IgD-negative memory B cell (primary cell): ENCODE results near the gene BEST1. TPM values are rescaled to one million over a fixed set of nuclear protein-coding genes. Genes with fewer than 3 reads are reported as not detected.

Experiments
- H3K27ac Mint-ChIP-seq, 3 donors: one replicate each; pipeline ENCODE4 v1.8.0; 2020 to 2022; ENCODE audit warnings: mild to moderate bottlenecking in 3 of 3, mixed read lengths in 3 of 3, moderate library complexity in 1 of 3
- H3K27me3 Mint-ChIP-seq: one replicate; pipeline ENCODE4 v1.8.0; 2021; ENCODE audit warnings: mixed read lengths
- H3K36me3 Mint-ChIP-seq: one replicate; pipeline ENCODE4 v1.8.0; 2020; ENCODE audit warnings: mild to moderate bottlenecking, mixed read lengths
- H3K4me1 Mint-ChIP-seq, 3 donors: one replicate each; pipeline ENCODE4 v1.8.0; 2020 to 2022; ENCODE audit warnings: mixed read lengths in 3 of 3, mild to moderate bottlenecking in 1 of 3
- H3K4me3 Mint-ChIP-seq, 4 donors: one replicate each; pipeline ENCODE4 v1.8.0; 2020 to 2022; ENCODE audit warnings: mild to moderate bottlenecking in 4 of 4, mixed read lengths in 4 of 4, moderate library complexity in 3 of 4
- H3K9me3 Mint-ChIP-seq, 3 donors: one replicate each; pipeline ENCODE4 v1.8.0; 2020 to 2021; ENCODE audit warnings: mixed read lengths in 3 of 3, mild to moderate bottlenecking in 1 of 3
- polyA plus RNA-seq: library from polyadenylated mRNA; unstranded; fragments of 300-500 nt; fragmentation: Illumina TruSeq; gene quantifications from one replicate; pipeline ENCODE4 v1.2.3, GENCODE V29; 2021

Gene BEST1
- polyA plus RNA-seq, 1 donor from 2014 or later, result 1.2 TPM

GRCh38 chr11:61923166-61924063 is 26.7 kb upstream of the BEST1 start:
- Mint-ChIP-seq H3K36me3 (no peaks in the 10 kb centered on the region), H3K27me3 (peaks cover 22% of the 10 kb centered on the region), H3K4me1 (peaks cover 0 to 5% (median 3%) of the 10 kb centered on the region in 3 donors), H3K9me3 (no peaks in the 10 kb centered on the region), H3K27ac (no peak overlapping the region), H3K4me3 (no peak overlapping the region)

DNA sequence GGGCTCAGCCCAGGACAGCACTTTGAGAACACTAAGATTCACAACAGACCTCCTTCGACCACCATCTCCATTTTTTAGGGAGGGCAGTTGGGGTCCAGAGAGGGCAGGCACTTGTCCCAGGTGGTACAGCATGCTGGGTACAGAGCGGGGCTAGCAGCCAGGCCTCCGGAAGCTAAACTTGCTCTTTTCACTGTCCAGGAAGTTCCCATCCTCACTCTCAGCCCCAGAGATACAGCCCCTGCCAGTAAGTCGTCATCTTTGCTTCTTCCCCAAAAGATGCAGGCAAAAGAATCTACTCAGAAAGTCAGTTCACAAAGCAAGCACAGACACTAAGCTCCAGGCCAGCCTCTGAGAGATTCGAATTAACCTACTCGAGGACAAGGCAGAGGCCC is 26.1 kb upstream of the BEST1 start:
- Mint-ChIP-seq H3K9me3 (no peaks in the 10 kb centered on the region), H3K36me3 (no peaks in the 10 kb centered on the region), H3K4me1 (peaks cover 0 to 4% (median 3%) of the 10 kb centered on the region in 3 donors), H3K27ac (no peak overlapping the region), H3K4me3 (no peak overlapping the region), H3K27me3 (peaks cover 15% of the 10 kb centered on the region)

DNA sequence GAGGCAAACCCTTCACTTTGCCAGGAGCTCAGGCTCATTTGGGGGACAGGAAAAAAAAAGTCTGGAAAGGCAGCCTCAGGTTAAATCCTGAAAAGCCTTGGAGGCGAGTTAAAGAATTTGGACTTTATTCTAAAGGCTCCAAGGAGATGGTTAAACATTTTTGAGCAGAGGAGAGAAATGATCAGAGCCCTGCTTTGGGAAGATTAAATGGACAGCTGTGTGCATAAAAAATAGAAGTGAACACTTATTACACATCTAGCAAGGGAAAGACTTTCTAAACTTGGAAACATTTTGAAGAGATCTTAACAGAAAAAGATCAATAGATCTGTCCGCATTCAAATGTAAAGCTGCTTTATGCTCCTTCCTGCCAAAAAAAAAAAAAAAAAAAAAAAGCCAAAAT is 24.4 kb upstream of the BEST1 start:
- Mint-ChIP-seq H3K9me3 (no peaks in the 10 kb centered on the region), H3K27ac (no peak overlapping the region), H3K36me3 (no peaks in the 10 kb centered on the region), H3K4me3 (no peak overlapping the region), H3K27me3 (peaks cover 9% of the 10 kb centered on the region), H3K4me1 (peaks cover 0 to 4% (median 3%) of the 10 kb centered on the region in 3 donors)

DNA sequence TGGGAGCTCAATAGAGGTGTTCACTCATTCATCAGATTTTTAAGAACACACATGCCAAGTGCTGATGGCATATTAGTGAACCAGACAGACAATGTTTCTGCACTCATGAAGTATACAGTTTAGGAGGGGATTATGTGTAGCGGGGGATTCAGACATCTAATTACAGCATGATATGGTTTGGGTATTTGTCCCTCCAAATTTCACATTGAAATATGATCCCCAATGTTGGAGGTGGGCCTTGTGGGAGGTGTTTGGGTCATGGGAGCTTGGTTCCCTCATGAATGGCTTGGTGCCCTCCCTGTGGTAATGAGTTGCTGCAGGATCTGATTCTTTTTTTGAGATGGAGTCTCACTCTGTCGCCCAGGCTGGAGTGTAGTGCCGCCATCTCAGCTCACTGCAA is 23.9 kb upstream of the BEST1 start:
- no peak overlapping the region for H3K4me3 Mint-ChIP-seq
- peaks cover 0 to 4% (median 3%) of the 10 kb centered on the region in 3 donors for H3K4me1 Mint-ChIP-seq
- H3K9me3 Mint-ChIP-seq, result no peaks in the 10 kb centered on the region
- no peaks in the 10 kb centered on the region for H3K36me3 Mint-ChIP-seq
- no peak overlapping the region for H3K27ac Mint-ChIP-seq
- H3K27me3 Mint-ChIP-seq, result peaks cover 9% of the 10 kb centered on the region

GRCh38 chr11:61927501-61927900 is 22.6 kb upstream of the BEST1 start:
- Mint-ChIP-seq H3K9me3 (no peaks in the 10 kb centered on the region), H3K4me1 (peaks cover 0 to 4% (median 3%) of the 10 kb centered on the region in 3 donors), H3K36me3 (no peaks in the 10 kb centered on the region), H3K27me3 (peaks cover 7% of the 10 kb centered on the region), H3K4me3 (no peak overlapping the region), H3K27ac (no peak overlapping the region)

DNA sequence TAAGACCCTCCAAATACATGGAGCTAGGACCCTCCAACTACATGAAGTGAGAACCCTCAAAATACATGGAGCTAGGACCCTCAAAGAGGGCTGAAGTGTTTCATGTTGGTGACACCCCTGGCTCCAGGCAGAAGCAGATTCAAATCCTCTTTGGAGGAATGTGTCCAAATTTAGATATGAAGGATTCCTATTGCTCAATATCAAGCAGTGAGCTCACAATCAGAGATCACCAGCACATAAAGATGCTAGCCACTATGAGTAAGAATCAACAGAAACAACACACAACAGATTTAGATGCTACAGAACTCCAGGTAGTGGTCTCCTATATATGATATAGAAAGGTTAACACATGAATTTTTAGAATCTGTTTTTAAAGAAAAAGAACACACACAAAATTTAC is 21.5 kb upstream of the BEST1 start:
- H3K9me3 Mint-ChIP-seq, result peaks cover 0 to 6% (median 0%) of the 10 kb centered on the region in 3 donors
- H3K4me1 Mint-ChIP-seq, result peaks cover 0 to 4% (median 0%) of the 10 kb centered on the region in 3 donors
- no peak overlapping the region for H3K27ac Mint-ChIP-seq
- no peak overlapping the region for H3K4me3 Mint-ChIP-seq
- H3K27me3 Mint-ChIP-seq, result peaks cover 10% of the 10 kb centered on the region
- H3K36me3 Mint-ChIP-seq, result no peaks in the 10 kb centered on the region

GRCh38 chr11:61930933-61931332 is 19.2 kb upstream of the BEST1 start:
- Mint-ChIP-seq H3K27ac (no peak overlapping the region), H3K9me3 (peaks cover 0 to 10% (median 2%) of the 10 kb centered on the region in 3 donors), H3K4me1 (peaks cover 0 to 4% (median 0%) of the 10 kb centered on the region in 3 donors), H3K36me3 (no peaks in the 10 kb centered on the region), H3K27me3 (peaks cover 13% of the 10 kb centered on the region), H3K4me3 (no peak overlapping the region)

DNA sequence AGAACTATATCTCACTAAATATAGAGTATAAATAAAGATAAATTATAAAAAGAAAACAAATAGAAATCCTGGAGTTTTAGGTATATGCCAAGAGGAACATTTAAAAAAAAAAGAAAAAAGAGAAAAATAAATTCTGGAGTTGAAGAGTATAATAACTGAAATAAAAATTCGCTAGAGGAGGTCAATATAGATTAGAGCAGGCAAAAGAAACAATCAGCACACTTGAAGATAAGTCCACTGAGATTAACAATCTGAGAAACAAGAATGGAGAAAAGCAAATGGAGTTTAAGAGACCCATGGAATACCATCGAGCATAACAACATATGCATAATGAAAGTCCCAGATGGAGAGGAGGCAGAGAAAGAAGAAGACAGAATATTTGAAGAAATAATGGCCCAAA is 14.3 kb upstream of the BEST1 start:
- Mint-ChIP-seq H3K27ac (no peak overlapping the region), H3K4me1 (no peaks in the 10 kb centered on the region), H3K9me3 (peaks cover 1 to 15% (median 14%) of the 10 kb centered on the region in 3 donors), H3K4me3 (no peak overlapping the region), H3K36me3 (peaks cover 2% of the 10 kb centered on the region), H3K27me3 (peaks cover 20% of the 10 kb centered on the region)

DNA sequence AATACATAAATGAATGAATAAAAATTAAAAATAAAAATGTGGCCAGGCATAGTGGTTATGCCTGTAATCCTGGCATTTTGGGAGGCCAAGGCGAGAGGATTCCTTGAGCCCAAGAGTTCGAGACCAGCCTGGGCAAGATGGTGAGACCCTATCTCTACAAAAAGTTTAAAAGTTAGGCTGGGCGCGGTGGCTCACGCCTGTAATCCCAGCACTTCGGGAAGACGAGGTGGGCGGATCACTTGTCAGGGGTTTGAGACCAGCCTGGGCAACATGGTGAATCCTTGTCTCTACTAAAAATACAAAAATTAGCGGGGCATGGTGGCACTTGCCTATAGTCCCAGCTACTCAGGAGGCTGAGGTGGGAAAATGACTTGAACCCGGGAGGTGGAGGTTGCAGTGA is 9.7 kb upstream of the BEST1 start:
- Mint-ChIP-seq H3K4me3 (no peak overlapping the region), H3K9me3 (peaks cover 1 to 15% (median 4%) of the 10 kb centered on the region in 3 donors), H3K27ac (no peak overlapping the region), H3K27me3 (peaks cover 8% of the 10 kb centered on the region), H3K4me1 (peaks cover 0 to 2% (median 1%) of the 10 kb centered on the region in 3 donors), H3K36me3 (peaks cover 2% of the 10 kb centered on the region)

- no peak overlapping the region for H3K4me3 Mint-ChIP-seq
- H3K9me3 Mint-ChIP-seq, result no peaks in the 10 kb centered on the region
- peaks cover 3% of the 10 kb centered on the region for H3K27me3 Mint-ChIP-seq
- H3K36me3 Mint-ChIP-seq, result no peaks in the 10 kb centered on the region
- H3K4me1 Mint-ChIP-seq, result peaks cover 1 to 4% (median 4%) of the 10 kb centered on the region in 3 donors
- no peak overlapping the region for H3K27ac Mint-ChIP-seq
Measured at GRCh38 chr11:61945191-61945590, 5.0 kb upstream of the BEST1 start.

- Mint-ChIP-seq H3K27ac (peak overlapping the region in 1 of 3 donors; percentile 16), H3K27me3 (peaks cover 3% of the 10 kb centered on the region), H3K36me3 (no peaks in the 10 kb centered on the region)
Measured at GRCh38 chr11:61946894-61947293, 3.3 kb upstream of the BEST1 start.

GRCh38 chr11:61947486-61948210 is 2.5 kb upstream of the BEST1 start:
- Mint-ChIP-seq H3K4me1 (peaks cover 0 to 4% (median 4%) of the 10 kb centered on the region in 3 donors), H3K36me3 (no peaks in the 10 kb centered on the region), H3K4me3 (no peak overlapping the region), H3K27ac (peak overlapping the region in 1 of 3 donors; percentile 16), H3K27me3 (peaks cover 3% of the 10 kb centered on the region), H3K9me3 (no peaks in the 10 kb centered on the region)

More at GRCh38 chr11:61946894-61947293, 3.3 kb upstream of the BEST1 start:
- H3K4me3 Mint-ChIP-seq, result peak overlapping the region in 1 of 4 donors; percentile 52
- peaks cover 0 to 4% (median 4%) of the 10 kb centered on the region in 3 donors for H3K4me1 Mint-ChIP-seq
- no peaks in the 10 kb centered on the region for H3K9me3 Mint-ChIP-seq

DNA sequence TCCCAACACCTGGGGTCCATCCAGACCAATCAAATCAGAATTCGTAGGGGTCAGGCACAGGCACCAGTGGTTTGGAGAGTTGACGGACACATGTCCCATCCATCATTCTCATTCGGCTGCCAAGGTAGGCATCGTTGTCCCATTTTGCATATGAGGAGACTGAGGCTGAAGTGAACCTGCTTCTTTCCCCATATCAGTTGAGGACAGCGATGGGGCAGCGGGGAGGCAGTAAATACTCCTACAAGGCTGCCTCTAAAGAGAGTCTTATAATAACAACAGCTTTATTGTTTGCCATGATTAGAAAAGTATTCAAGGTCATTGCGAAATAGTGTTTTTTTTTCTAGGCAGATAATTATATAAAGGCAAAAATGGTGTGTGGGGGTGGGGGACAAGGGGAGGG is 1.6 kb upstream of the BEST1 start:
- Mint-ChIP-seq H3K36me3 (no peaks in the 10 kb centered on the region), H3K27me3 (peaks cover 3% of the 10 kb centered on the region), H3K9me3 (no peaks in the 10 kb centered on the region), H3K4me1 (peaks cover 0 to 4% (median 4%) of the 10 kb centered on the region in 3 donors), H3K4me3 (no peak overlapping the region), H3K27ac (no peak overlapping the region)

DNA sequence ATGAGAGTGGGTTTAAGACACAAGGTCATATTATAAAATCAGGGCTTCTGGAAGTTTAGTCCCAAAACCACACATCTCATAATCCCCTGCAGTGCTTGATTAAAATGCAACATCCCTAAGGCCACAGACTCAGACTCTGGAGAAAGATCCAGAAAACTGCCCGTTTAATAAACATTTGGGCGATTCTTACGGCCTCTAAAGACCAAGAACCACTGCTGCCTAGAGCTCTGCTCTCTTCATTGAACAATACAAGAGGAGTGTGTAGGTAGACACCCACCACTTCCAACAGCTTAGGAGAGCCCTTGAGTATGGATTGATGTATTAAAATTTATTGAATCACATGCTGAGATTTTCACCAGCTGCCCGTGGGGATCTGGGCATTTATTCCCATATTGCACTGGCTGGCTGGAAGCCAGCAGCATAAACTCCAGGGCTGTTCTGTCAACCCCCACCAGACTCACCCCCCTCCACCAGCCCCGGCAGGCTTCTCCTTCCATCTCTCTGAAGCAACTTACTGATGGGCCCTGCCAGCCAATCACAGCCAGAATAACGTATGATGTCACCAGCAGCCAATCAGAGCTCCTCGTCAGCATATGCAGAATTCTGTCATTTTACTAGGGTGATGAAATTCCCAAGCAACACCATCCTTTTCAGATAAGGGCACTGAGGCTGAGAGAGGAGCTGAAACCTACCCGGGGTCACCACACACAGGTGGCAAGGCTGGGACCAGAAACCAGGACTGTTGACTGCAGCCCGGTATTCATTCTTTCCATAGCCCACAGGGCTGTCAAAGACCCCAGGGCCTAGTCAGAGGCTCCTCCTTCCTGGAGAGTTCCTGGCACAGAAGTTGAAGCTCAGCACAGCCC is 749 bp upstream of the BEST1 start:
- Mint-ChIP-seq H3K4me3 (no peak overlapping the region), H3K9me3 (no peaks in the 10 kb centered on the region), H3K4me1 (peaks cover 0 to 4% (median 2%) of the 10 kb centered on the region in 3 donors), H3K27me3 (peaks cover 9% of the 10 kb centered on the region), H3K27ac (no peak overlapping the region), H3K36me3 (no peaks in the 10 kb centered on the region)
